H9 (cell line): ENCODE measurements around the gene VAV3. TPM values are rescaled to one million over a fixed set of nuclear protein-coding genes. Genes with fewer than 3 reads are reported as not detected.

Source experiments
- DNase-seq: peaks from one replicate; pipeline ENCODE4 v3.0.0-alpha.2; 2017
- H2AFZ ChIP-seq: one replicate; pipeline ENCODE4 v1.6.1; 2013; ENCODE audit warnings: mild to moderate bottlenecking, low read length, control low read depth, moderate library complexity
- H2AK5ac ChIP-seq: 2 replicates; pipeline ENCODE4 v1.6.1; 2013; ENCODE audit warnings: low read length, control low read depth, mixed read lengths; ENCODE audit not compliant: insufficient read length
- H2BK120ac ChIP-seq: one replicate; pipeline ENCODE4 v1.6.1; 2013; ENCODE audit warnings: low read depth, mild to moderate bottlenecking, low read length, control low read depth, inconsistent platforms; ENCODE audit not compliant: poor library complexity, severe bottlenecking
- H2BK12ac ChIP-seq: 2 replicates; pipeline ENCODE4 v1.6.1; 2013; ENCODE audit warnings: low read length, control low read depth, mixed read lengths, low read depth; ENCODE audit not compliant: insufficient read length
- H2BK15ac ChIP-seq: 2 replicates; pipeline ENCODE4 v1.6.1; 2013; ENCODE audit warnings: low read depth, low read length, control low read depth
- H2BK20ac ChIP-seq: one replicate; pipeline ENCODE4 v1.6.1; 2013; ENCODE audit warnings: low read depth, mild to moderate bottlenecking, low read length, control low read depth, inconsistent platforms; ENCODE audit not compliant: poor library complexity, severe bottlenecking
- H2BK5ac ChIP-seq: 2 replicates; pipeline ENCODE4 v1.6.1; 2013; ENCODE audit warnings: low read length, control low read depth, mixed read lengths; ENCODE audit not compliant: insufficient read length
- H3K14ac ChIP-seq: 2 replicates; pipeline ENCODE4 v1.6.1; 2013; ENCODE audit warnings: low read length, control low read depth; ENCODE audit not compliant: insufficient read depth
- H3K18ac ChIP-seq: 2 replicates; pipeline ENCODE4 v1.6.1; 2013; ENCODE audit warnings: low read depth, mild to moderate bottlenecking, mixed read lengths, low read length, control low read depth; ENCODE audit not compliant: insufficient read length
- H3K23ac ChIP-seq: 2 replicates; pipeline ENCODE4 v1.6.1; 2013; ENCODE audit warnings: low read length, control low read depth, mixed read lengths, low read depth; ENCODE audit not compliant: insufficient read length
- H3K23me2 ChIP-seq: 2 replicates; pipeline ENCODE4 v1.6.1; 2013; ENCODE audit warnings: low read depth, mild to moderate bottlenecking, mixed read lengths, low read length, control low read depth; ENCODE audit not compliant: insufficient read length, poor library complexity, severe bottlenecking
- H3K27ac ChIP-seq: 2 replicates; pipeline ENCODE4 v1.5.1; 2013; ENCODE audit warnings: low read length, control low read depth, mixed read lengths, low read depth; ENCODE audit not compliant: insufficient read length
- H3K27me3 ChIP-seq: 2 replicates; pipeline ENCODE4 v1.6.1; 2013; ENCODE audit warnings: low read length, control low read depth, inconsistent platforms; ENCODE audit not compliant: insufficient read depth
- H3K4ac ChIP-seq: 2 replicates; pipeline ENCODE4 v1.6.1; 2013; ENCODE audit warnings: low read depth, mild to moderate bottlenecking, control low read depth, inconsistent platforms, low read length, moderate library complexity
- H3K4me1 ChIP-seq: 2 replicates; pipeline ENCODE4 v1.6.1; 2013; ENCODE audit warnings: low read length, control low read depth, inconsistent platforms; ENCODE audit not compliant: insufficient read depth
- H3K4me2 ChIP-seq: 2 replicates; pipeline ENCODE4 v1.6.1; 2013; ENCODE audit warnings: low read length, control low read depth, mixed read lengths; ENCODE audit not compliant: insufficient read length, insufficient read depth
- H3K56ac ChIP-seq: 2 replicates; pipeline ENCODE4 v1.6.1; 2013; ENCODE audit warnings: low read depth, mild to moderate bottlenecking, mixed read lengths, low read length, control low read depth; ENCODE audit not compliant: insufficient read length
- H3K79me1 ChIP-seq: 2 replicates; pipeline ENCODE4 v1.6.1; 2013; ENCODE audit warnings: low read depth, mild to moderate bottlenecking, moderate library complexity, low read length, control low read depth, inconsistent platforms; ENCODE audit not compliant: insufficient read depth, poor library complexity, severe bottlenecking
- H3K79me2 ChIP-seq: 2 replicates; pipeline ENCODE4 v1.6.1; 2013; ENCODE audit warnings: low read length, control low read depth, inconsistent platforms; ENCODE audit not compliant: insufficient read depth
- H3K9ac ChIP-seq: 2 replicates; pipeline ENCODE4 v1.6.1; 2013; ENCODE audit warnings: low read length, control low read depth, mixed read lengths; ENCODE audit not compliant: insufficient read length; ENCODE audit errors: extremely low read depth
- H3K9me3 ChIP-seq: one replicate; pipeline ENCODE4 v1.6.1; 2013; ENCODE audit warnings: low read depth, low read length, inconsistent platforms; ENCODE audit not compliant: control insufficient read depth
- H3T11ph ChIP-seq: one replicate; pipeline ENCODE4 v1.6.1; 2013; ENCODE audit warnings: mild to moderate bottlenecking, low read length, control low read depth, inconsistent platforms
- H4K20me1 ChIP-seq: one replicate; pipeline ENCODE4 v1.6.1; 2013; ENCODE audit not compliant: control insufficient read depth, insufficient read length, insufficient read depth
- H4K5ac ChIP-seq: 2 replicates; pipeline ENCODE4 v1.6.1; 2013; ENCODE audit warnings: low read depth, mild to moderate bottlenecking, mixed read lengths, low read length, control low read depth; ENCODE audit not compliant: insufficient read length
- H4K8ac ChIP-seq: replicated peaks from 2 replicates; pipeline ENCODE4 v1.6.1; 2013; ENCODE audit warnings: low read length, control low read depth, mixed read lengths, low read depth; ENCODE audit not compliant: insufficient read length
- H4K91ac ChIP-seq: 2 replicates; pipeline ENCODE4 v1.6.1; 2013; ENCODE audit warnings: low read depth, mild to moderate bottlenecking, moderate library complexity, mixed read lengths, low read length, control low read depth; ENCODE audit not compliant: insufficient read length
- H3K27ac Mint-ChIP-seq, 3 experiments: 2 replicates in 2 of 3; 3 replicates in 1 of 3; pipeline ENCODE4 v1.8.0; 2020 to 2021; ENCODE audit warnings: mixed read lengths in 3 of 3, mild to moderate bottlenecking in 1 of 3, moderate library complexity in 1 of 3
- H3K27me3 Mint-ChIP-seq: 2 replicates; pipeline ENCODE4 v1.8.0; 2021; ENCODE audit warnings: low read depth, mild to moderate bottlenecking, moderate library complexity, mixed read lengths
- H3K36me3 Mint-ChIP-seq, 3 experiments: 2 replicates in 2 of 3; 3 replicates in 1 of 3; pipeline ENCODE4 v1.8.0; 2020 to 2021; ENCODE audit warnings: low read depth in 3 of 3, mixed read lengths in 3 of 3; ENCODE audit not compliant: insufficient read depth in 1 of 3
- H3K4me1 Mint-ChIP-seq, 2 experiments: 2 replicates each; pipeline ENCODE4 v1.8.0; 2020; ENCODE audit warnings: mixed read lengths in 2 of 2
- H3K4me3 Mint-ChIP-seq, 2 experiments: 2 replicates in 1 of 2; 3 replicates in 1 of 2; pipeline ENCODE4 v1.8.0; 2020 to 2021; ENCODE audit warnings: mild to moderate bottlenecking in 2 of 2, mixed read lengths in 2 of 2, moderate library complexity in 1 of 2
- H3K9me3 Mint-ChIP-seq, 2 experiments: 2 replicates in 1 of 2; 3 replicates in 1 of 2; pipeline ENCODE4 v1.8.0; 2020; ENCODE audit warnings: mild to moderate bottlenecking in 2 of 2, mixed read lengths in 2 of 2, moderate library complexity in 1 of 2
- WGBS: extraction: QIAGEN DNeasy Blood & Tissue Kit; methylation state at CpG from one replicate; pipeline ENCODE4 v1.1.7; 2013; ENCODE audit warnings: missing lambda C conversion rate, low lambda C conversion rate, mixed read lengths; ENCODE audit not compliant: insufficient read length; ENCODE audit errors: extremely low coverage; 5-methylcytosine and 5-hydroxymethylcytosine counted together
- total RNA-seq: library from RNA; stranded (reverse); gene quantifications from 2 replicates; pipeline ENCODE4 v1.2.1, GENCODE V29; 2021
- TF ChIP-seq, protein P1 (sequence below): fragments of 200-600 bp; sonication (generic); conservative IDR thresholded peaks from 3 replicates; pipeline ENCODE4 v1.8.0; 2021; ENCODE audit warnings: antibody characterized with exemption, mild to moderate bottlenecking

The VAV3 gene
- total RNA-seq, 1 experiment from 2014 or later: 5.1 TPM

DNA sequence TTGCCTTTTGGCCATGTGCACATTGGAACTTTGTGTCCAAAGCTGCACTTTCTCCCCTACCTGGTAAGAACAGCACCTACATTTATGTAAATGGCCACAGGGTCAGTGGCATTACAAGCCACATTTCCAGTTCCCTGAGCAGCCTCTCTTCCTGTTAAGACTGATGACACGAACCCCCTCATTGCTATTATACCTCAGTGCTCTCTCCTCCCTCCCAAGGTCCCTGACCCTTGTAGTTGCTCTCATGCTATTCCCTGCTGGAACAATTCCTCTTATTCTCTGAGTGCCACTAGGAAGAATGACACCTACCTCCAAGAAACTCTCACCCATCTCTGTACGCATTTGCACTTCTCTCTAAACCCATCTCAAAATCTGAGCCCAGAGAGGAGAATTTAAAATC, 14.9 kb upstream of the VAV3 start:
- Histone ChIP-seq H2BK5ac (no peak overlapping the region), H2BK15ac (no peak overlapping the region), H3K79me1 (no peaks in the 10 kb centered on the region), H3K9ac (no peak overlapping the region), H2BK20ac (no peak overlapping the region), H3K18ac (no peak overlapping the region), H2AK5ac (no peak overlapping the region), H3K4me1 (no peaks in the 10 kb centered on the region), H3K79me2 (no peaks in the 10 kb centered on the region), H3K27ac (no peak overlapping the region), H3T11ph (no peak overlapping the region), H2AFZ (no peak overlapping the region), H2BK12ac (no peak overlapping the region), H3K23me2 (no peaks in the 10 kb centered on the region), H3K23ac (no peak overlapping the region), H4K20me1 (no peaks in the 10 kb centered on the region), H4K5ac (no peak overlapping the region), H3K27me3 (no peaks in the 10 kb centered on the region), H3K4me2 (no peak overlapping the region), H2BK120ac (no peak overlapping the region), H4K91ac (no peak overlapping the region), H4K8ac (no peak overlapping the region), H3K14ac (no peak overlapping the region), H3K9me3 (no peaks in the 10 kb centered on the region), H3K56ac (no peak overlapping the region), H3K4ac (no peak overlapping the region)
- no peak overlapping the region for H3K27ac Mint-ChIP-seq
- WGBS: no CpG with 5 or more reads among the region's 2 CpGs
- no peak overlapping the region for H3K4me3 Mint-ChIP-seq
- H3K9me3 Mint-ChIP-seq: no peaks in the 10 kb centered on the region
- TF ChIP-seq, protein P1, sequence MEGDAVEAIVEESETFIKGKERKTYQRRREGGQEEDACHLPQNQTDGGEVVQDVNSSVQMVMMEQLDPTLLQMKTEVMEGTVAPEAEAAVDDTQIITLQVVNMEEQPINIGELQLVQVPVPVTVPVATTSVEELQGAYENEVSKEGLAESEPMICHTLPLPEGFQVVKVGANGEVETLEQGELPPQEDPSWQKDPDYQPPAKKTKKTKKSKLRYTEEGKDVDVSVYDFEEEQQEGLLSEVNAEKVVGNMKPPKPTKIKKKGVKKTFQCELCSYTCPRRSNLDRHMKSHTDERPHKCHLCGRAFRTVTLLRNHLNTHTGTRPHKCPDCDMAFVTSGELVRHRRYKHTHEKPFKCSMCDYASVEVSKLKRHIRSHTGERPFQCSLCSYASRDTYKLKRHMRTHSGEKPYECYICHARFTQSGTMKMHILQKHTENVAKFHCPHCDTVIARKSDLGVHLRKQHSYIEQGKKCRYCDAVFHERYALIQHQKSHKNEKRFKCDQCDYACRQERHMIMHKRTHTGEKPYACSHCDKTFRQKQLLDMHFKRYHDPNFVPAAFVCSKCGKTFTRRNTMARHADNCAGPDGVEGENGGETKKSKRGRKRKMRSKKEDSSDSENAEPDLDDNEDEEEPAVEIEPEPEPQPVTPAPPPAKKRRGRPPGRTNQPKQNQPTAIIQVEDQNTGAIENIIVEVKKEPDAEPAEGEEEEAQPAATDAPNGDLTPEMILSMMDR: no peak
- H3K27me3 Mint-ChIP-seq: no peaks in the 10 kb centered on the region
- no peaks in the 10 kb centered on the region for H3K36me3 Mint-ChIP-seq
- no peak for DNase-seq
- H3K4me1 Mint-ChIP-seq: peaks cover 2 to 3% of the 10 kb centered on the region in 2 experiments; a peak in 1 of 4 replicates
